Kasumi-1 (cell line): ENCODE measurements around the gene PSG6.
"Not testable (repeated sequence)": the region's sequence is repeated elsewhere in the genome, so short reads cannot be mapped to it uniquely, and the experiment has no call there.

Experiments used
- DNase-seq, 2 experiments: peaks; one replicate each; lab custom pipeline; 2025; lab: John Stamatoyannopoulos, UW

PSG6 gene

GRCh38 chr19:42906162-42906561, 11.5 kb downstream of the PSG6 start:
- not testable (repeated sequence) for DNase-seq

GRCh38 chr19:42900561-42900960, 17.1 kb downstream of the PSG6 start:
- DNase-seq, result not testable (repeated sequence)

GRCh38 chr19:42899674-42900073, 18.0 kb downstream of the PSG6 start:
- not testable (repeated sequence) for DNase-seq

- DNase-seq, result not testable (repeated sequence)
Observed at GRCh38 chr19:42899110-42899509, 18.6 kb downstream of the PSG6 start.

GRCh38 chr19:42898656-42899055, 19.0 kb downstream of the PSG6 start:
- DNase-seq, result not testable (repeated sequence)

GRCh38 chr19:42897729-42898128, 20.0 kb downstream of the PSG6 start:
- DNase-seq, result not testable (repeated sequence)

- not testable (repeated sequence) for DNase-seq
Observed at GRCh38 chr19:42890446-42890845, 27.2 kb downstream of the PSG6 start.

GRCh38 chr19:42887876-42888445, 29.7 kb downstream of the PSG6 start:
- DNase-seq, result not testable (repeated sequence)

GRCh38 chr19:42882730-42883129, 35.0 kb downstream of the PSG6 start:
- not testable (repeated sequence) for DNase-seq

- not testable (repeated sequence) for DNase-seq
Observed at GRCh38 chr19:42882010-42882409, 35.7 kb downstream of the PSG6 start.

- not testable (repeated sequence) for DNase-seq
Observed at GRCh38 chr19:42881279-42881678, 36.4 kb downstream of the PSG6 start.

GRCh38 chr19:42880621-42881020, 37.1 kb downstream of the PSG6 start:
- DNase-seq, result not testable (repeated sequence)

- no peak for DNase-seq
Observed at GRCh38 chr19:42879613-42880012, 38.1 kb downstream of the PSG6 start, which contains the start of gene PSG1. Gene PSG1 (minus strand): TSS chr19:42879713. CDS start chr19:42879581, 132 bp downstream.

GRCh38 chr19:42876596-42876995, 41.1 kb downstream of the PSG6 start:
- not testable (repeated sequence) for DNase-seq

- not testable (repeated sequence) for DNase-seq
Observed at GRCh38 chr19:42875881-42876280, 41.8 kb downstream of the PSG6 start.

GRCh38 chr19:42874901-42875813, 42.5 kb downstream of the PSG6 start:
- not testable (repeated sequence) for DNase-seq

GRCh38 chr19:42874136-42874535, 43.6 kb downstream of the PSG6 start:
- not testable (repeated sequence) for DNase-seq

- no peak for DNase-seq
Observed at GRCh38 chr19:42872608-42873007, 45.1 kb downstream of the PSG6 start.

- DNase-seq, result no peak
Observed at GRCh38 chr19:42857544-42857867, 60.2 kb downstream of the PSG6 start.

- not testable (repeated sequence) for DNase-seq
Observed at GRCh38 chr19:42856866-42857543, 60.7 kb downstream of the PSG6 start.

GRCh38 chr19:42854745-42855144, 62.9 kb downstream of the PSG6 start:
- DNase-seq, result not testable (repeated sequence)

GRCh38 chr19:42853231-42853630, 64.5 kb downstream of the PSG6 start:
- not testable (repeated sequence) for DNase-seq
